IPS-NIHi7 (cell line): Measurements from ENCODE around the gene SFPQ.
"Not testable (repeated sequence)": the region's sequence is repeated elsewhere in the genome, so short reads cannot be mapped to it uniquely, and the experiment has no call there.

Experiments used
- DNase-seq: peaks from one replicate; pipeline ENCODE4 v3.0.0; 2012; ENCODE audit warnings: mixed read lengths; ENCODE audit errors: extremely low spot score

The SFPQ gene

GRCh38 chr1:35188578-35189392, 4.2 kb downstream of the SFPQ start:
- no peak for DNase-seq

GRCh38 chr1:35187816-35188342, 5.1 kb downstream of the SFPQ start:
- DNase-seq = no peak

GRCh38 chr1:35186239-35186638, 6.7 kb downstream of the SFPQ start:
- DNase-seq = no peak

- no peak for DNase-seq
These were observed 7.7 kb downstream of the SFPQ start for GRCh38 chr1:35185200-35185599.

GRCh38 chr1:35184495-35185199, 8.3 kb downstream of the SFPQ start:
- DNase-seq = no peak

- no peak for DNase-seq
These were observed 11.0 kb downstream of the SFPQ start for GRCh38 chr1:35181790-35182455.

- no peak for DNase-seq
These were observed 12.1 kb downstream of the SFPQ start for GRCh38 chr1:35180776-35181374.

GRCh38 chr1:35179908-35180307, 13.0 kb downstream of the SFPQ start:
- DNase-seq = no peak

- DNase-seq = no peak
These were observed 14.0 kb downstream of the SFPQ start for GRCh38 chr1:35178874-35179380.

GRCh38 chr1:35178295-35178695, 14.7 kb downstream of the SFPQ start:
- no peak for DNase-seq

GRCh38 chr1:35177237-35177786, 15.6 kb downstream of the SFPQ start:
- no peak for DNase-seq

GRCh38 chr1:35175602-35176001, 17.3 kb downstream of the SFPQ start:
- no peak for DNase-seq

GRCh38 chr1:35175098-35175576, 17.8 kb downstream of the SFPQ start:
- DNase-seq = no peak

- no peak for DNase-seq
These were observed 18.9 kb downstream of the SFPQ start for GRCh38 chr1:35173909-35174540.

GRCh38 chr1:35173491-35173890, 19.5 kb downstream of the SFPQ start:
- DNase-seq = no peak

- DNase-seq = no peak
These were observed 20.9 kb downstream of the SFPQ start for GRCh38 chr1:35172022-35172421.

GRCh38 chr1:35171579-35171978, 21.4 kb downstream of the SFPQ start:
- DNase-seq = no peak

GRCh38 chr1:35164893-35165292, 28.1 kb downstream of the SFPQ start:
- no peak for DNase-seq

GRCh38 chr1:35151220-35151619, 41.7 kb downstream of the SFPQ start:
- DNase-seq = no peak

- DNase-seq = not testable (repeated sequence)
These were observed 46.9 kb downstream of the SFPQ start for GRCh38 chr1:35145892-35146549.
